Stimulated activated CD8-positive, alpha-beta memory T cell treated with anti-CD3 and anti-CD28 coated beads, Interleukin-4, amount 100 ng/mL, for 4 hours (primary cell): ENCODE data around the gene TNS3.

Source experiments
- DNase-seq, 2 donors: peaks; one replicate each; pipeline ENCODE4 v3.0.0-alpha.2; 2020; ENCODE audit warnings: low read depth in 2 of 2, low spot score in 1 of 2

TNS3 gene

DNA sequence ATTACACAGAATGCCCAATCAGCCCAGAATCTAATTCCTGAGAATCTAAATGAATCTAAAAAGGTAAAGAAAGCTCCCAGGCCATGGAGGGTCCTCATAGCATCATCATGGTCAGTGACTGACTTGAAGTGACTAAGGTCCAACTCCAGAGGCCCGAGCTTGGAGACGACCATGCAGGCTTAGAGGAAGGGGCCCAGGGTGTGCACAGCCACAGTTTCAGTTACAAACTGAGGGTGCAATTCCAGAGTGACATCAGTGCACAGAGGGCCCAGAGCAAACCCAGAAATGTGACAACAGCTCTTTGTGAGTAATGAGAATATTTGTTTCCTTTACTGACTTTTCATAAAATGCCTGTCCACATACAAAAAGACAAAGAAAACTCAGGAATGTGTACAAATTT is 170.0 kb downstream of the TNS3 start:
- no peak for DNase-seq

DNA sequence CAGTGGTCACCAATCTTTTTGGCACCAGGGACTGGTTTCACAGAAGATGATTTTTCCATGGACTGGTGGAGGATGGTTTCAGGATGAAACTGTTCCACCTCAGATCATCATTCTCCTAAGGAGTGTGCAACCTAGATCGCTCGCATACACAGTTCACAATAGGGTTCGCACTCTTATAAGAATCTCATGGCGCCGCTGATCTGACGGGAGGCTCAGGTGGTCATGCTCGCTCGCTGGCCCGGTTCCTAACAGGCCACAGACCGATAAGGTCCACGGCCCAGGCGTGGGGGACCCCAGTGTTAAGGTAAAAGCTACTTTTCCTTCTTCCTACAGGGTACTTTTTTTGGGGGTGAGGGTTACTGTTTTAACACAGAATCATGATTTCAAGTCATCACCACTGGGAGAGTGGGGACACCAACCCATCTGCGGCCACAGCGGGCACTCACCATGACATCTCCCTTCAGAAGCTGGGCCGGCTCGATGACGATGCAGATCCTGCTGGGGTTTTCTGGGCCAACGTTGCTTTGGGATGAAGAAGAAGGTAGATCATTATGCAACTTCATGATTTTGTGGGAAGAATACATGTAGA is 170.5 kb downstream of the TNS3 start:
- no peak for DNase-seq

DNA sequence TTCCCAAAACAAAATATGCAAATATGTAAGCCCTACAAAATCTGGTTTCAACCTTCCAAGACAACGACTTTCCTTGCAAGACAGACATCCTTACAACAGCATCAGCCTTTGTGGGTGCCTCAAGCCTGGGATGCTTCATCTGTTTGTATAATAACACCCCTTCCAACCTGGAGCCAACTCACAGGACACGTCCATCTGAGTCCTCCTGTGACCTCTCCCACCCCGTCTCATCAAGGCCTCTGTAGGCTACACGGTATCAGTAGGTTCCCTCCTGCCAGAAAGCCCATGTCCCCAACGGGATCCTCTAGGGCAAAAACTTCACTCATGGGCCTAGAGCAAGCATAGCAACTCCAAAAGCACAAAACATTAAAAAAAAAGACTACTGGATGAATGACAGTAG is 173.2 kb downstream of the TNS3 start:
- DNase-seq = no peak

DNA sequence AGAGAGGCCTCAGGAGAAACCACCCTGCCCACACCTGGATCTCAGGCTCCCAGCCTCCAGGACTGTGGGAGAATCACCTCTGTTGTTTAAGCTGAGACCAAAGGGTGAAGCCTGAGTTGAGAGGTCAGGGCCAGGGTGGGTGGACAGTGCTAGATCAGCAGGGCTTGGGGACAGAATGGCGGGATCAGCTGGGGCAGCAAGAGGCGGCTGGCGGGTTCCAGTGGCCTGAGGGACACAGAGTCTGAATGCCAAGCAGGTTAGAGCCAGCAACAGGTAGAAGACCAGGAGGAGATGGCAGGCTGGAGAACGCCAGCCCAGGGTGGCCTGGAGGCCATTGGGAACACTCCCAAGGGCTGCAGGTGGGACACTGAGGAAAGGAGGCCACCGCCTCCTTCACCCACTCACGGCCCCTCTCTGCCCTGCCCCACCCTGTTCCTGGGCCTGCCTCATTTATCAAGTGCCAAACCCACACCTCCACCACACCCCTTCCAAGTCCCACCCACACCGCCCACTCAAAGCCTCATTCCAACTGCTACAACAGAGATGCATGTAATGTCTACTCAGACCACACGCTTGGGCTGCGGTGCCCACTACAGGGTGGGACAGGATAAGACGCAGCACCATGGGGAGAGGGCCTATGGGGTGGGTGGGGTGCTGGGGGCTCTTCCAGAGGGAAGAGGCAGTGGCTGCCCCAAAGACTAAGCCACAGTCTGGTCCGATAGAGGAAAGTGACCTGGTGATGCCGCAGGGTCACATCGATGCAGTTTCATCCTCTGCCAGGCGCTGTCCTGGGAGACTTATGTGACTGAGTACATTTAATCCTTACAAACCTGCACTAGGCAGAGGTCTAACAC is 173.9 kb downstream of the TNS3 start:
- DNase-seq = no peak

DNA sequence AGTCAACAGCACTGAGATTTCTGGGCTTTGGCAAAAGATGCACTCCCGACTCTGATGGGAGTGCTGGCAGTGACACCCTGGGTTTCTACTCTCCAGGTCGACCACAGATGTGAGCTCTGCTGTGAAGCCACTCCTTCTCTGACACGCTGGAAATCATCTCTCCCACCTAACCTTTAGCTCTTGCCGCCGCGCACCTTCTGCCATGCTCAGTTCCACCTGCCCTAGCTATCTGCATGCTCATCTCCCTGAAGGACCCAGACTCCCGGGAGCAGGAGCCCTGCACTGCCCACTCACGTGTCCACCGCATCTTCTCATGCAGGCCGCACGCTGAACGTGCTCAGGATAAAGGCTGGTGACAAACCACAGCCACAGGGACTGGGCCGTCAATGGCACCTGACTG is 174.8 kb downstream of the TNS3 start:
- DNase-seq = no peak

DNA sequence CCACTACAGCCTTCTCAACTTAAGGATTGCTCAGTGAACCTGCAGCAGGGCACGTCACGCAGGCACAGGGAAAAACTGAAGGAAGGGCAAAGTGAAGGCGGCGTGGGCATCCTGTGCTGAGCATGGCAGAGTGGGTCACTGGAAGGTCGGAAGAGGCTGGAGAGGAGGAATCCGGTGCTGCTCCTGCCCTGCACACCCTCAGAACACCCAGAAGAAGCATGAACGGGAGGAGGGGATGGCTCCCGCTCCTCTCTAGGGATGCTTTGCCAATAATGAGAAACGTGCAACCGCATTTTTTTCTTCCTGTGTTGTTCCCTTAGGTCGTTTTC is 175.1 kb downstream of the TNS3 start:
- no peak for DNase-seq

DNA sequence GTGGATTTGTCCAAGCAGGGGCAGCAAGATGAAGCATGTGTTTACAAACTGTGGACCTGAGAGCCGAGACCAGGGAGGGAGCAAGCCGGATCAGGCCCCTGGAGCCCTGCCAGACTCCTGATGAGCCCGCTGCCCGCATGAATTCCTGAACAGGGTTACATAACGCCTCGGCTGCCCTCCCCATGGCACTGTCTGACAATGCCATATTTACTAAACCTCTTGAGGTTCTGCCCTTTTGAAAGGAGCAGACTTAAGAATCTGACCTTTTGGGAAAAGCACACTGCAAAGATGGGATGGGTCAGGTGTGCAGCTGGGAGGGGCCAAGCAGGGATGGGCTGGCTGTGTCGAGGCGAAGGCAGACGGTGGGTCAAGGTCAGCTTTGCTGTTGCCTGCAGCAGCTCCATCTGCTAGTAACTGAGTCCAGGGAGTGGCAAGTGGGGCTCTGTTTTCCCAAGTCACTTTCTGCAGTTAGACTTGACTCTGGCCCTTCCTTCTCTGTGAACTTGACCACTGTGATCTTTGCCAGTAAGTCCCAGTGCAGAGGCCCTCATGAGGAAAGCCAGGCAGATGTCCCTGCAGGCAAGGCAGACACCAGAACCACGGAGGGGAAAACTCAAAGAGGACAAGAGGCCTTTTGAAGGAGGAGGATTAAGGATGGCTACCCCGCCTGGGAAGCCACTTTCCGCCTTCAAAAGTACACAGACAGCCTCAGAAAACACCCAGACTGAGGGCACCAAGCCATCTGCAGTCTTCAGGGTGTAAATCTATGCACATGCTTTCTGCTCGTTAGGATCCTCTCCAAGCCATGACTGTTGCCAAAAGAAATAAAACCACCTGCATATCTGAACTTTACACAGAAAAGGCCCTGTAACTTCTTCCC is 175.8 kb downstream of the TNS3 start:
- DNase-seq = no peak

DNA sequence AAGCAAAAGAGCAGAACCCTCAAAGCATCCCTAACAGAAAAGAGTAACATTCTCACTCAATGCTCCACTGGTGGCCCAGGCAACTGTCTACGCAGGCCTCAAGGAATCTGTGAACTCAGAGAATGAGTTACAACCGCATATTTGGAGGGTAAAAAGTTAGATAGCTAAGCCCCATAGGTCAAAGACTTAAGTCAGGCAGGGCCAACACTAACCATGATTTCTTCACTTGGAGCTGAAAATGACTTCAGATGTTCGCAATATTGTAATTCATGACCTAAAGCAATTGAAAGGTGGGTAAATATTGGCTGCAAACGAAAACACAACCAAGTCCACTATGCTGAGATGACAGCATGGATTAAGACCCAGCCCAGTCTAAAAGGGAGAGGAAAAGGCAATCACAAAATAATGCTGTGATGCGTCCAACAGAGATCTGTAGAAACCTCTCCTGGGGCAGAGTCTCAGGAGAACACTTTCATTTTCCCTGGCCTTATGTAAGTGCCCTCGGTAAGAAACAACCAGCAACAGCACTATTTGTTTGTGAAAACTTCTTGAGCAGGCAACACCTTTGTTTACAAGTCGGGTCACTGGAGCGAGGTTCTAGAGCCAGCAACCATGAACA is 176.5 kb downstream of the TNS3 start:
- DNase-seq = no peak

DNA sequence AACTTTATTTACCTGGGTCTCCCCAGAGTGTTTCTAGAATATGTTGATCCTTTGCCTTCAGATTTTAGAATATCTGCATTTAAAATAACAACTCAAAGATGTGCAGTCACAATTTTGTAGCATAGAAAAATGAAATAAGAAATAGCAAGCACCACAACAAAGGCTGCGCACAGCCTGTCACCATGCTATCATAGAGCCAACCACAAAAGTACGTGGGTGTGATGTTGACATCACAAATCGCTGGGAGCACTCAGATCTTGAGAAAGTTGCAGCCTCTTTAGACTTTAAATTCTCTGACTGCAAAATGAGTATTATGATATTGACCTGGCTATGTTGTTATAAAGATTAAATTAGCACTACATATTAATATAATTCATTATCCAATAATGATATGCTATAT is 177.9 kb downstream of the TNS3 start:
- no peak for DNase-seq

DNA sequence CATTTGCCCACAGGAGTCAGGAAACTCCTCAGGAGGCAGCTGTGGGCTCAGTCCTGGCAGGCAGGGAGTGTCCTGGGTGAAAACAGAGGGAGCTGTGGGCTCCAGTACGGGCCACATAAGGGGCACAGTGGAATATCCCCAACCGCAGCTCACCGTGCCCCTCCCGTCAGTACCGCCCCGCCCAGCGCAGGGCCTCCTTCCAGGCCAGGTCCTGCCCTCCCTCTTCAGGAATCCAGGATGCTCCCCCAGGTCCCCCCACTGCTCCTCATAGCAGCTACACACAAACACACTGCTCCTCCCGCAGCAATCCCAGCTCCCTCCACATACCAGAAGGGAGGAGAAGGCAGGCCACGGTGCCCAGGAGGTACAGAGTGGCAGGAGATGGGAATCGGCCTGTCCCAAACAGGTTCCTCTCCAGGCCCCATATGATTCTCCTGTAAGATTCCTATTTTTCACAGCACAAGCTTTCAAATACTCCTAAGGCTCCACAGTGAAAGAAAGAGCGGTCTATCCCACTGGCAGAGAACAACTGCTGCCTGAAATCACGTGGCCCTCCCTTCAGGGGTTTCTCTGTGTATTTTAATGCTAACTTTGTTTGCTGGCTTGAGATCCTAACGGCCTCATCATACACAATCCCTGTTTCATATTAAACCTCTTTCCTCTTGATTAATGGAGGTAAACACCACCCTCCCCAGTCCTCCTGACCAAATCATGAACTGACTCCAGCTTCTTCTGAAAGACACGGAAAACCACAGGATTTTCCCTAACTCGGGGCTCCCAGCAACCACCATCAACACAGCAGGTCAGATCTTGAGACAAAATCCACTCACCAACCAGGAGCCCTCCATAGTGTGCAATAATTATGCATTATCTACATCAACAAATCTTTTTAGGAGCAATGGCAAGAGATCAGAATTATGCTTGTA is 178.7 kb downstream of the TNS3 start:
- no peak for DNase-seq

DNA sequence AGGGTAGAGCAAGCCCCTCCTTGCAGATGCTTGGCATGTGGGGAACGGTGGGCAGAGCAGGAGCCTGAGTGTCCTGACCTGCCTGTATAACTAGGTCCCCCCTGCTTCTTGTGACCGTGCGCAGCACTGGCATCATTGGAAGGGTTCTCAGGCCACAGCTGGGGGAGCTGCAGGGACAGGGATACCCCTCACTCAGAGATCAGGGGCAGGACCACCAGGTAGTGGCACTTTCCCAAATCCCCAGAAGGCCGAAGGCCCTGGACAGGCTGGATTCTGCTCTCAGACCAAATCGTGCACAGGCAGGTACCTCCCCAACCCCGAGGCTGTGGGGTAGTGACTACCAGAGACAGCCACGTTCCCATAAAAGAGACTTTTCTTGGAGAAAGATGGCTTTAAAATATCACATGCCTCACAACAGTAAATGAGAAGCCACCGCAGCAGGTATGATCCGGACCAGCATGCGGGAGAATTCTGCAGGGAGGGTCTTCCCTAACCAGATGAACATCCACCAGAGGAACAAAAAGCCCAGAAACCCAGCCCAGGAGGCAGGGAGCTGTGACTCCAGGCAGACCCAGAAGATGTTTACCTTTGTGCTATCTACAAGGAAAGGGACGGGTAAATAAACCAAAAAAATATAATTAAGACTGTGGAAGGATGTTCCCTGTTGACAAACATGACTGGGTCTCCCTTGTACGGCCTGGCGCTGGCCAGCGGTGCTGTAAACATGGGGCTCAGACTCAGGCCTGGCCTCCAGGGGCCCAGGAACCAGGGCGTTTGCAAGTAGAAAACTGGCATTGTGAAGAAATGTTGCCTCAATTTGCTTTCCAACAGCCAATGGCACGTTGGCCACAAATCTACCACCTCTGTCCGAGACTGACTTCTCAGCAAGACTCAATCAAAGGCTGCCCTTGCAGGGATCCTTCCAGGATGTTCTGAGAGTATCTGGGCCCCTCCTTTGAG is 180.0 kb downstream of the TNS3 start:
- no peak for DNase-seq

DNA sequence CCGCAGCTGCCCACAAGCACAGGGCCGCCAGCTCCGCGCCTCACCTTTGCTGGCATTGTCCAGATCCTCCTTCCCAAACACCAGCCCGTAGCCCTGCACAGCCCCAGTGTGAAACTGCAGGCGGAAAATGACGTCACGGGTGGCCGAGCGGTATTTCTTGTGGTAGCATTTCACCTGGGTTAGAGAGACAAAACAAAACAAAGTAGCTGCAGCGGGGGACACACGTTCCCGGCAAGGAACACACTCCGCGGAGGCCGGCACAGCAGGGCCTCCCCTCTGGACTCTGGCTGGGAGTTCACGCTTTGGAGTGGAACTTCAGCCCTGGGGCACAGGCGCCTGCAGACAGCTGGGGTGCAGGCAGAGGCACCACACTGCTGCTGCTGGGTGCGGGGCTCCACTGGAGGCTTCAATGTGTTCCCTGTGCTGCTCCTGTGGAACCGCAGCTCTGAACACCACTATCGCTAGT is 181.1 kb downstream of the TNS3 start:
- no peak for DNase-seq

DNA sequence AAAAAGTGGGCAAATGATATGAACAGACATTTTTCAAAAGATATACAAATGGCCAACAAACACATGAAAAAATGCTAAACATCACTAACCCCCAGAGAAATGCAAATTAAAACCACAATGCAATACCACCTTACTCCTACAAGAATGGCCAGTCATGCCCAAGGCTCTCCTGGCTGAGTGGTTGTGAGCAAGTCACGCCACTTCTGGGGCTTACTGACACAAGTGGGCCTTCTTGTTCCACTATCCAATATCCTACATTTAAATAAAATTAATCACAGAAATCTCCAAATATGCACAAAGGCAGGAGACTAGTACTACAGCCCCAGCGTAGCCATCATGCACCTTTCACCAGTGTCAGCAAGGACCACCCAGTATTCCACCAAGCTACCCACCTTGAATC is 181.9 kb downstream of the TNS3 start:
- DNase-seq = no peak

DNA sequence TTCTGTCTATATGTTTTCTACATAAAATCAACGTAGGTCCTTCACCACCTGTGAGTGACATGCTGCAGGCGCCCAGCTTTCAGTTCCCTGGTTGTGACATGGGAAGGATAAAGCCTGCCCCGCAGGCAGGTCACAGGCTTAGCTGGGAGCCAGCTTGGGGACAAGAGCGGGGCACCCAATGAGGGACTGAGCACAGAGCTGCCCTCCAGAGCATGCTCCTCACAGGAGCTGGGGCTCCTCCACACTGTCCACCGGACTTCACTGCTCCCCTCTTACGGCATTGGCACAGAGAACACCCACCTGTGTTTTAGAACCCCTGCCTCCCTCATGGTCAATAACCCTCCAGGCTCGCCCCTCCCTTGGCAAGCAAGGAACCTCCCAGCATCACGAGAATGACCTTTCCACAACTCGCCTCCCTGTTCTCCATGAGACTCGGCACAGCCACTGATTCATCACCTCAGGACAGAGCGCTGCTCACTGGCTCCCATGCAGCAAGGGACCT is 187.1 kb downstream of the TNS3 start:
- no peak for DNase-seq

DNA sequence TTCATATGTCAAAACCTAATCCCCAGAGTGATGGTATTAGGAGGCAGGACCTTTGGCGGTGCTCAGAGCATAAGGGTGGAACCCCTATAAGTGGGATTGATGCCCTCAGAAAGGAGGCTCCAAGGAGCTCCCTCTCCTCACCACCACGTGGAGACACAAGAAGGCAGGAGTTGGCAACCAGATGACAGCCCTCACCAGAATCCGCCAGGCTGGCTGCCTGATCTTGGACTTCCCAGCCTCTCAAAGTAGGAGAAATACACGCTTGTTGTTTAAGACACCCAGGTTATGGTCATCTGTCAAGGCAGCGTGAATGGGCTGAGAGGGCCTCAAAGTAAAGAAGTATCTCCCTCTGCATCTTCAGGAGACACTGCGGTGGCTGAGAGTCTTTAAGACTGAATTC is 187.7 kb downstream of the TNS3 start:
- no peak for DNase-seq

DNA sequence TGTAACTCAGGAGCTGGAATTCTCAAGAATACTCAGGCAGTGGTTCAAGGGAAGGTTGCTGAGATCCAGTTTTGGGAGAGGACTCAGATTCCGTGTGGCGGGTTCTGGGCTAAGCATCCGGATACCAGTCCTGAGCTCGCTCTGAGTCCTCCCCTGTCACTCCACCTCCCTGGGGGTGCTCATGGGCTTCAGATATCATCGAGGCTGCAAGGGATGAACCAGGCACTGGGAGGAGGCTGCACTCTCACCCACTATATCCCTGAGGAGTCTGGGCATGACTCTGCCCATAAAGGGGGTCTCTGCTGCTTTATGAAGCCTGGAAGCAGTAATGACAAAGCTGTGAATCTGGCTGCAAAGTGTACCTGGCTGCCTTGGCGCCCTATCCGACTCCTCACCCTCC is 188.5 kb downstream of the TNS3 start:
- DNase-seq = no peak

DNA sequence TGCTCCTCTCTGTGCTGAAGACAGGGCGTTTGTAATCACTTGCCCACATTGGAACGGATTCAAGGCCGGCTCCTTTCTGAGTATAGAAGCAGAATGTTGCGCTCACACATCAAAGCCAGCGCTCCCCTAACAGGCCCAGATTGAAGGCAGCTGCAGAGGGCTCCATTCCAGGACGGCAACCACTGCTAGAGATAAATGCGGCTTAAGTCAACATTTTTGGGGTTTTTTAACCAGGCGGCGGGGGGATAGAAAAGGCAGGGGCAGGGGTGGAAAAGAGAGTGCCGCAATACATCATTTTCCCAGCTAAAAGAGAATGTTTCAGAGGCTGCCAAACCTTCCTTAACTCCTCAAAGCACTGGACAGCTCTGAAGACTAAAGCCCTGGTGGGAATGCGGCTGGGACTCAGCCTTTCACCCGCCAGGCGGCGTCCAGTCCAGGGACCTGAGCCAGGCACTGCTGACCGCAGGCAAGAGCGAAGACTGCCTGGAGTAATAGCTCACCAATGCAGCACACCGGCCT is 189.6 kb downstream of the TNS3 start:
- no peak for DNase-seq

DNA sequence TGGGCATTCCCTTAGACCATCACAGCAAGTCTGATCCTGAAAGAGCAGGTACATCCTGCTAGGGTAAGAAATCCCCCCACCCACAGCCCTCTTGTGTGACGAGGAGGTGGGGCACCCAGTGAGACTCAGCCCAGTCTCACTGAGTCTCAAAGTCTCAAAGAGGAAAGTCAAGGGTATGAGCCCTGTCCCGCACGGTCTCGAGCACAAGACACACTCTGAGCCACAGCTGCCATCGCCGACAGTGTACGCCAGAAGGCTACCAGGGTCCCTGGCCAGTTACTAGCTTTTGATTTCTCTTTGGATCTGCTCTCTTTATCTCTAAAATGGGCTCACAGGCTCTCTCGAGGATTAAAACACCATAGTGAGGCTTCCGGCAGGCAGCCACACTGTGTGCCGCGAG is 190.2 kb downstream of the TNS3 start:
- DNase-seq = no peak

DNA sequence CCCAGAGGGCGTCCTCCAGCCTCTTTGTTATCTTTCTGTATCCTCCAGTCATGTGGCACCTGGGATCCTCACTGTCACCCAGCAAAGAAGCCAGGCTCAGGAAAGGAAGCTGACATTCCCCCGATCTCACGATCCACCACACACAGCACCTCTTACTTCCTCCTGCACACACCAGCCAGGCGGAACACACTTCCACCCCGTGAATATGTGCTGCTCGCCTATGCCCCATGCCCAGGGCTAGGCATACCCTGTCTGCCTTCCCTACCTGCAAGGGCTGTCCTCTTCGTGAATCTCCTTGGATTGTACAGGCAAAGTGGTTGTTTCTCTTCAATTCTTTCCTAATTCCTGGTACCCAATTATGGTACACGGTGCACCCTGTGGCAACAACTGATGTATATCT is 191.0 kb downstream of the TNS3 start:
- no peak for DNase-seq
